Measurements from ENCODE around the gene STIM1. TPM values are rescaled to one million over a fixed set of nuclear protein-coding genes. Genes with fewer than 3 reads are reported as not detected.

STIM1 gene
- total RNA-seq, 1 experiment from 2014 or later: 15.2 TPM

- peaks cover 2 to 4% of the 10 kb centered on the region in 2 experiments; a peak in 2 of 5 replicates for H3K9me3 Mint-ChIP-seq
- Histone ChIP-seq H2AK5ac (ENCODE audit: insufficient read length, low read length) (no peak overlapping the region), H3K14ac (ENCODE audit: insufficient read depth, low read length) (no peak overlapping the region), H3K79me1 (ENCODE audit: insufficient read depth, low read depth, low read length, poor library complexity, severe bottlenecking) (no peaks in the 10 kb centered on the region), H3K27ac (ENCODE audit: insufficient read length, low read depth, low read length) (no peak overlapping the region), H4K91ac (ENCODE audit: insufficient read length, low read depth, low read length) (no peak overlapping the region), H3T11ph (ENCODE audit: low read length) (no peak overlapping the region), H3K79me2 (ENCODE audit: insufficient read depth, low read length) (no peaks in the 10 kb centered on the region), H2BK120ac (ENCODE audit: low read depth, low read length, poor library complexity, severe bottlenecking) (no peak overlapping the region), H2BK5ac (ENCODE audit: insufficient read length, low read length) (no peak overlapping the region), H3K23ac (ENCODE audit: insufficient read length, low read depth, low read length) (no peak overlapping the region), H2AFZ (ENCODE audit: low read length) (no peak overlapping the region), H4K8ac (replicated peaks; ENCODE audit: insufficient read length, low read depth, low read length) (no peak overlapping the region), H2BK12ac (ENCODE audit: insufficient read length, low read depth, low read length) (no peak overlapping the region), H2BK20ac (ENCODE audit: low read depth, low read length, poor library complexity, severe bottlenecking) (no peak overlapping the region), H4K20me1 (ENCODE audit: control insufficient read depth, insufficient read depth, insufficient read length) (no peaks in the 10 kb centered on the region), H3K9ac (ENCODE audit: extremely low read depth, insufficient read length, low read length) (no peak overlapping the region), H3K4me1 (ENCODE audit: insufficient read depth, low read length) (no peaks in the 10 kb centered on the region), H3K27me3 (ENCODE audit: insufficient read depth, low read length) (no peaks in the 10 kb centered on the region), H3K4ac (ENCODE audit: low read depth, low read length) (no peak overlapping the region), H3K18ac (ENCODE audit: insufficient read length, low read depth, low read length) (no peak overlapping the region), H3K23me2 (ENCODE audit: insufficient read length, low read depth, low read length, poor library complexity, severe bottlenecking) (no peaks in the 10 kb centered on the region), H2BK15ac (ENCODE audit: low read depth, low read length) (no peak overlapping the region), H3K9me3 (ENCODE audit: control insufficient read depth, low read depth, low read length) (no peaks in the 10 kb centered on the region), H4K5ac (ENCODE audit: insufficient read length, low read depth, low read length) (no peak overlapping the region), H3K56ac (ENCODE audit: insufficient read length, low read depth, low read length) (no peak overlapping the region), H3K4me2 (ENCODE audit: insufficient read depth, insufficient read length, low read length) (no peak overlapping the region)
- H3K27me3 Mint-ChIP-seq (ENCODE audit: low read depth): no peaks in the 10 kb centered on the region
- no peaks in the 10 kb centered on the region for H3K36me3 Mint-ChIP-seq (ENCODE audit: insufficient read depth in 1 of 3, low read depth in 3 of 3)
- no CpG with 5 or more reads among the region's 4 CpGs for WGBS (ENCODE audit: extremely low coverage, insufficient read length, low lambda C conversion rate)
- H3K4me3 Mint-ChIP-seq: no peak overlapping the region
- DNase-seq: no peak
- no peak overlapping the region for H3K27ac Mint-ChIP-seq
- TF ChIP-seq CTCF (conservative IDR thresholded peaks at IDR 0.05): no peak
- H3K4me1 Mint-ChIP-seq: no peaks in the 10 kb centered on the region
Observed at GRCh38 chr11:4049006-4049405, 193.5 kb downstream of the STIM1 start.

Measured in H9 (cell line).